Ishikawa (cell line): Measurements from ENCODE around the gene LYSMD2.

Experiments used
- CEBPB ChIP-seq: IDR thresholded peaks from 2 replicates; pipeline ENCODE4 v1.6.1; 2012
- EP300 ChIP-seq: IDR thresholded peaks from 2 replicates; pipeline ENCODE4 v1.6.1; 2012; ENCODE audit warnings: borderline replicate concordance
- RAD21 ChIP-seq: IDR thresholded peaks from 2 replicates; pipeline ENCODE4 v1.6.1; 2012; ENCODE audit warnings: low read depth
- TAF1 ChIP-seq: IDR thresholded peaks from 2 replicates; pipeline ENCODE4 v1.6.1; 2012; ENCODE audit warnings: low read depth, mild to moderate bottlenecking
- TCF12 ChIP-seq: IDR thresholded peaks from 2 replicates; pipeline ENCODE4 v1.6.1; 2012; ENCODE audit warnings: low read depth
- USF1 ChIP-seq: IDR thresholded peaks from 2 replicates; pipeline ENCODE4 v1.6.1; 2012
- YY1 ChIP-seq: IDR thresholded peaks from 2 replicates; pipeline ENCODE4 v1.6.1; 2012; ENCODE audit warnings: low read depth
- TF ChIP-seq, protein P1 (sequence below): IDR thresholded peaks from 2 replicates; pipeline ENCODE4 v1.6.1; 2012; ENCODE audit warnings: low read depth, mild to moderate bottlenecking
- TF ChIP-seq, protein P2 (sequence below): IDR thresholded peaks from 2 replicates; pipeline ENCODE4 v1.6.1; 2012

DNA sequence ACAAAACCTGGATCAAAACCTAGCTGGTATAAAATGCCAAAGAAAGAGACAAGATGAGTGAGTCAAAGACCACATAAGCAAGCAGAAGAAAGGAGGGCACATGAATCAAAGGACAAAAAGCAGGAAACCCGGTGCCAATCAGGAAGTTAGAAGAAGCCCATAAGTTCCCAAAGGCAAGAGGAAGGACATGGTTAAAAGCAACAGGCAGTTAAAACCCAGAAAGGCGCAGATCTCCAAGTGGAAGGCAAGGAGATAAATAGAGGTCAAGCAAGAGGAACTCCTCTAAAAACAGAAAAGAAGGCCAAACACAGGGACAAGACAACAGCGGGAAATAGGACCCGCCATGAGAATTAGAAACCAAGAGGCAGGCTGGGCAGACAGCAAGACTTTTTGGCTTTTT lies 18.3 kb upstream of the LYSMD2 start:
- TF ChIP-seq TAF1 (no peak), CEBPB (no peak), YY1 (no peak), USF1 (no peak), RAD21 (no peak), TCF12 (no peak), EP300 (no peak)
- TF ChIP-seq, protein P1, sequence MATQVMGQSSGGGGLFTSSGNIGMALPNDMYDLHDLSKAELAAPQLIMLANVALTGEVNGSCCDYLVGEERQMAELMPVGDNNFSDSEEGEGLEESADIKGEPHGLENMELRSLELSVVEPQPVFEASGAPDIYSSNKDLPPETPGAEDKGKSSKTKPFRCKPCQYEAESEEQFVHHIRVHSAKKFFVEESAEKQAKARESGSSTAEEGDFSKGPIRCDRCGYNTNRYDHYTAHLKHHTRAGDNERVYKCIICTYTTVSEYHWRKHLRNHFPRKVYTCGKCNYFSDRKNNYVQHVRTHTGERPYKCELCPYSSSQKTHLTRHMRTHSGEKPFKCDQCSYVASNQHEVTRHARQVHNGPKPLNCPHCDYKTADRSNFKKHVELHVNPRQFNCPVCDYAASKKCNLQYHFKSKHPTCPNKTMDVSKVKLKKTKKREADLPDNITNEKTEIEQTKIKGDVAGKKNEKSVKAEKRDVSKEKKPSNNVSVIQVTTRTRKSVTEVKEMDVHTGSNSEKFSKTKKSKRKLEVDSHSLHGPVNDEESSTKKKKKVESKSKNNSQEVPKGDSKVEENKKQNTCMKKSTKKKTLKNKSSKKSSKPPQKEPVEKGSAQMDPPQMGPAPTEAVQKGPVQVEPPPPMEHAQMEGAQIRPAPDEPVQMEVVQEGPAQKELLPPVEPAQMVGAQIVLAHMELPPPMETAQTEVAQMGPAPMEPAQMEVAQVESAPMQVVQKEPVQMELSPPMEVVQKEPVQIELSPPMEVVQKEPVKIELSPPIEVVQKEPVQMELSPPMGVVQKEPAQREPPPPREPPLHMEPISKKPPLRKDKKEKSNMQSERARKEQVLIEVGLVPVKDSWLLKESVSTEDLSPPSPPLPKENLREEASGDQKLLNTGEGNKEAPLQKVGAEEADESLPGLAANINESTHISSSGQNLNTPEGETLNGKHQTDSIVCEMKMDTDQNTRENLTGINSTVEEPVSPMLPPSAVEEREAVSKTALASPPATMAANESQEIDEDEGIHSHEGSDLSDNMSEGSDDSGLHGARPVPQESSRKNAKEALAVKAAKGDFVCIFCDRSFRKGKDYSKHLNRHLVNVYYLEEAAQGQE, result no peak
- TF ChIP-seq, protein P2, sequence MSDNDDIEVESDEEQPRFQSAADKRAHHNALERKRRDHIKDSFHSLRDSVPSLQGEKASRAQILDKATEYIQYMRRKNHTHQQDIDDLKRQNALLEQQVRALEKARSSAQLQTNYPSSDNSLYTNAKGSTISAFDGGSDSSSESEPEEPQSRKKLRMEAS, result no peak
